ENCODE measurements around the gene ENAH. TPM values are rescaled to one million over a fixed set of nuclear protein-coding genes. Genes with fewer than 3 reads are reported as not detected.

Gene ENAH
- total and polyA plus RNA-seq, 9 of the 15 experiments (the other 6 are each of a cell fraction or from before 2014, with no cell fraction given): 0.03 to 1.2 (median 0.15) TPM

DNA sequence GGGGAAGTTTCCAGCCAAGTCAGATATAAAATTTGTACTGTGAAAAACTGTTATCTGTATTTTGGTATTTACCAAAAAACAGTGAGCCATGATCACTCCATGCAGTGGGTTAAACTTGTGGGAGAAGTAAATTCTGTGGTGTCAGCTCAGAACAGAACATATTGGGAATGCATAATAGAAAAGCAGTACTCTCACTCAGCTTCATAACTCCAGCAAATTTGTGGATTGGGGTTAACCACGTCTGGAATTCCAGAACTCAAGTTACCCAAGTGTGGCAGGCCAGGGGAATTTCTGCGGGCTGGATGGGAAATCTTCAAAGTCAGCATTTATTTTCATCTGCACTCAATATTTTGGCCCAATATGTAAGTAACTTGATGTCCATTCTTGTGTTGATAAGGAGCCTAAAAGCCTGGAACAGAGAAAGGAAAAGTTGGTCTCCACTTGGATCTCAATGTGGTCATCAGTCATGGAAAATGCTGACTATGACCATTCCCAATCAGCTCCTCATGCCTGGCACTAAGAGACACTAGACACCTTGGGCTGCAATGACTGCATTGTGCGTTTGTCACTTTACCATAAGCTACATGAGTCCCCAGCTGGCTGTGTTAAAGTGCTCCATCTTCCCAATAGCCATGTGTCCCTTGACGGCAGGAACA is 39.1 kb upstream of the ENAH start (continued):
- TF ChIP-seq, protein P1, sequence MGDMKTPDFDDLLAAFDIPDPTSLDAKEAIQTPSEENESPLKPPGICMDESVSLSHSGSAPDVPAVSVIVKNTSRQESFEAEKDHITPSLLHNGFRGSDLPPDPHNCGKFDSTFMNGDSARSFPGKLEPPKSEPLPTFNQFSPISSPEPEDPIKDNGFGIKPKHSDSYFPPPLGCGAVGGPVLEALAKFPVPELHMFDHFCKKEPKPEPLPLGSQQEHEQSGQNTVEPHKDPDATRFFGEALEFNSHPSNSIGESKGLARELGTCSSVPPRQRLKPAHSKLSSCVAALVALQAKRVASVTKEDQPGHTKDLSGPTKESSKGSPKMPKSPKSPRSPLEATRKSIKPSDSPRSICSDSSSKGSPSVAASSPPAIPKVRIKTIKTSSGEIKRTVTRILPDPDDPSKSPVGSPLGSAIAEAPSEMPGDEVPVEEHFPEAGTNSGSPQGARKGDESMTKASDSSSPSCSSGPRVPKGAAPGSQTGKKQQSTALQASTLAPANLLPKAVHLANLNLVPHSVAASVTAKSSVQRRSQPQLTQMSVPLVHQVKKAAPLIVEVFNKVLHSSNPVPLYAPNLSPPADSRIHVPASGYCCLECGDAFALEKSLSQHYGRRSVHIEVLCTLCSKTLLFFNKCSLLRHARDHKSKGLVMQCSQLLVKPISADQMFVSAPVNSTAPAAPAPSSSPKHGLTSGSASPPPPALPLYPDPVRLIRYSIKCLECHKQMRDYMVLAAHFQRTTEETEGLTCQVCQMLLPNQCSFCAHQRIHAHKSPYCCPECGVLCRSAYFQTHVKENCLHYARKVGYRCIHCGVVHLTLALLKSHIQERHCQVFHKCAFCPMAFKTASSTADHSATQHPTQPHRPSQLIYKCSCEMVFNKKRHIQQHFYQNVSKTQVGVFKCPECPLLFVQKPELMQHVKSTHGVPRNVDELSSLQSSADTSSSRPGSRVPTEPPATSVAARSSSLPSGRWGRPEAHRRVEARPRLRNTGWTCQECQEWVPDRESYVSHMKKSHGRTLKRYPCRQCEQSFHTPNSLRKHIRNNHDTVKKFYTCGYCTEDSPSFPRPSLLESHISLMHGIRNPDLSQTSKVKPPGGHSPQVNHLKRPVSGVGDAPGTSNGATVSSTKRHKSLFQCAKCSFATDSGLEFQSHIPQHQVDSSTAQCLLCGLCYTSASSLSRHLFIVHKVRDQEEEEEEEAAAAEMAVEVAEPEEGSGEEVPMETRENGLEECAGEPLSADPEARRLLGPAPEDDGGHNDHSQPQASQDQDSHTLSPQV (IDR thresholded peaks at IDR 0.05): no peak
- TF ChIP-seq MAFK (IDR thresholded peaks at IDR 0.05; ENCODE audit: low read length): peak; percentile 48
- TF ChIP-seq MTF1 (CRISPR knock-in tag; IDR thresholded peaks at IDR 0.05; ENCODE audit: borderline replicate concordance): no peak
- TF ChIP-seq MAFF (IDR thresholded peaks at IDR 0.05; ENCODE audit: low read length): peak; percentile 41
- peak; percentile 86 for TF ChIP-seq ZNF316 (IDR thresholded peaks at IDR 0.05)
- no peak for TF ChIP-seq TCFL5 (CRISPR knock-in tag; conservative IDR thresholded peaks at IDR 0.05)
- peak; percentile 82 for TF ChIP-seq MAFG (tag; conservative IDR thresholded peaks at IDR 0.05)
- TF ChIP-seq CCNT2 (IDR thresholded peaks at IDR 0.05; ENCODE audit: borderline replicate concordance, extremely low read depth, insufficient read length, low read depth, low read length): no peak
- no peak for TF ChIP-seq ZFP1 (CRISPR knock-in tag; IDR thresholded peaks at IDR 0.05)
- no peak for TF ChIP-seq CHCHD3 (CRISPR knock-in tag; IDR thresholded peaks at IDR 0.05)
- no peak for TF ChIP-seq RBM34 (IDR thresholded peaks at IDR 0.05; ENCODE audit: borderline replicate concordance, insufficient read depth, low read length)
